Stimulated activated CD4-positive, alpha-beta T cell treated with anti-CD3 and anti-CD28 coated beads, Interleukin-12 subunit alpha, Interleukin-12 subunit beta, amount 100 ng/mL, for 48 hours (primary cell): ENCODE measurements around the gene SLC30A1.

Source experiments
- DNase-seq, 3 donors: peaks; one replicate each; pipeline ENCODE4 v3.0.0-alpha.2; 2020; ENCODE audit warnings: low read depth in 2 of 3, low spot score in 1 of 3

SLC30A1 gene

DNA sequence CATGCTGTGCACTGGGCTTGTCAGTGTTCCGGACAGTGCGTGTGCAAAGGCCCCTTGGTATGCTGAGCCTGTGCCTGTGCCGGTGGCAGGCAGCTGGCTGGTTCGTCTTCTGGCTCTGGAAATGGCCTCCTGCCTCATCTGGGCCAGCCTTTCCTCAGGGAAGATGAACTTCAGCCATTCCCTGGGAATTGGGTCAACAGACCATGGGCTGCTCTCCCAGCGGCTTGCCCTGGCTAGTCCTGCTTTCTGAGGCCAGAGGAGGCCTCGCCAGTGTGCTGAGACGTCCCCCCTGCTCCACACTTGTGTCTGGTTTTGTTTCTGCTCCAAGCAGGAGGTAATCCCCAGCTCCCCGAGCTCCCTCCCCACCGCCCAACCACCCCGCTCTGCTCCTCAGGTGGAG lies 54.4 kb downstream of the SLC30A1 start:
- no peak for DNase-seq

DNA sequence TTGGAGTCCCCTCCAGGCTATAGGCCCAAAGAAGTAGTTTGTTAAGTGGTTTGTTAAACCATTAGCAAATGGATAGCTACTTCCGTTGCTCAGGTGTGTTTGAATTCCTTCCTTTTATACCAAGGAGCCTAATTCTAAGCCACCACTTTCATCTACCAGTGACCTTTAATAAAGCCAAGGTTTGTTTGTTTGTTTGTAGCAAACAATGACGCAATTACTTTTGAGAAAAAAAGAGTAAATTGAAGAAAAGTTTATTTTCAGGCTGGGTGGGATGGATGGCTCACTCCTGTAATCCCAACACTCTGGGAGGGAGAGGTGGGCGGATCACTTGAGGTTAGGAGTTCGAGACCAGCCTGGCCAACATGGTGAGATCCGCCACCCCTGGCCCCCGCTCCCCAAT lies 56.2 kb downstream of the SLC30A1 start:
- no peak for DNase-seq
